Adipose tissue (tissue), 3 donors: Measurements from ENCODE around the gene POLR1A. TPM values are rescaled to one million over a fixed set of nuclear protein-coding genes. Genes with fewer than 3 reads are reported as not detected.

Experiments
- H3K27ac ChIP-seq: one replicate; pipeline ENCODE4 v1.5.1; 2013; ENCODE audit warnings: low read depth, low read length
- WGBS, 3 donors: extraction: QIAGEN DNeasy Blood & Tissue Kit; methylation state at CpG; one replicate each; pipeline ENCODE4 v1.1.7; 2013; 5-methylcytosine and 5-hydroxymethylcytosine counted together
- polyA plus RNA-seq, 3 donors: library from polyadenylated mRNA; stranded (reverse); fragments of 200-250 nt; gene quantifications; one replicate each; pipeline ENCODE4 v1.2.3, GENCODE V29; 2013
- donor health status: healthy with polysubstance abuse.
- donor health status: Bipolar disorder and iron deficiency.
- donor health status: healthy.

The POLR1A gene
- polyA plus RNA-seq, 3 donors, result 2.7 to 7.3 (median 3.9) TPM

GRCh38 chr2:85972355-85972754 is 133.3 kb downstream of the POLR1A start:
- WGBS, 3 donors, result 62 to 79% (median 70%) methylated on average over 1 of the region's 1 CpG

DNA sequence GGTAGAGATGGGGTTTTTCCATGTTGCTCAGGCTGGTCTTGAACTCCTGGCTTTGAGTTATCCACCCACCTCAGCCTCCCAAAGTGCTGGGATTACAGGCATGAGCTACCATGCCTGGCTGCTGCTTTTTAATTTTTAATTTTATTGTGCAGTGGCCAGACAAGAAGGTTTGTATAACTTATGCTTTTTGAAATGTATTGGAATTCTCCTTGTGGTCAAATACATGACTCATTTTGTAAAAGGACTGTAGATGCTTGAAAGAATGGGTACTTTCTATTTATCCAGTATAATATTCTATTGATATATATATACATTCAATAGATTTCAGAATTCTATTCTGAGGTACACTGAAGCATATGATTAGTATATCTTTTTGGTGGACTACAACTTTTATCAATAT is 134.3 kb downstream of the POLR1A start:
- H3K27ac ChIP-seq, result no peak overlapping the region

More at GRCh38 chr2:85972355-85972754, 133.3 kb downstream of the POLR1A start:
- H3K27ac ChIP-seq, result no peak overlapping the region

Other genes starting within 250 kb of the POLR1A start
- gene ST3GAL5, start 216.9 kb downstream of the POLR1A start, polyA plus RNA-seq, result 10 to 100 TPM in 2 of 3 donors, 1 to 10 TPM in 1; 3.3 to 26.5 (median 24.7) TPM
- 10 to 100 TPM; 10.2 to 31.9 (median 14.6) TPM for gene PTCD3, start 349 bp upstream of the POLR1A start, polyA plus RNA-seq
- 10 to 100 TPM; 35.2 to 55.6 (median 36.0) TPM for gene IMMT, start 89.6 kb upstream of the POLR1A start, polyA plus RNA-seq
- gene MRPL35, start 93.6 kb upstream of the POLR1A start, polyA plus RNA-seq, result 10 to 100 TPM; 16.6 to 41.9 (median 19.5) TPM
- gene REEP1, start 231.7 kb upstream of the POLR1A start, polyA plus RNA-seq, result 1 to 10 TPM in 2 of 3 donors, under 1 TPM in 1; 1.00 to 2.2 (median 1.1) TPM